ENCODE data around the gene BCAN.

DNA sequence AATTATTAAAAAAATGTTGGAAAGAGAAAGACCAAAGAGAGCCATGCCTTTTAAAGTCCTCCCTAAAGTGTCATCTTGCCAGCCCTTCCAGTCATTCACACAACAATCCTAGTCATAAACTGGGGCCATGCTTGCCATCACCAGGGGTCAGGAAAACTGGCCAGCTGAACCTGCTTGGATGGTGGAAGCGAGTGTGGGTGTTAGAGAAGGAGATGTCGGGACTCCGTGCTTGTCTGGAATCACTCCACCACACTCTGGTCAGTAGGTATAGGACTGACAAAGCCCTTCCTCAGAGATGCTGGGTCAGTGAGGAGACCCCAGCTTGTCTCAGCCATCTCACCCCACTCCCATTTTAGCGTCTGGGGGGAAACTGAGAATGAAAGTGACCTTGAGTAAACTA lies 26.0 kb upstream of the BCAN start:
- TF ChIP-seq USF2 (IDR thresholded peaks at IDR 0.05; ENCODE audit: low read depth, low read length): no peak
- no peak for TF ChIP-seq POLR2A (IDR thresholded peaks at IDR 0.05; ENCODE audit: low read depth, low read length)
- TF ChIP-seq MXI1 (IDR thresholded peaks at IDR 0.05; ENCODE audit: borderline replicate concordance, low read depth, low read length): no peak
- TF ChIP-seq, protein P1, sequence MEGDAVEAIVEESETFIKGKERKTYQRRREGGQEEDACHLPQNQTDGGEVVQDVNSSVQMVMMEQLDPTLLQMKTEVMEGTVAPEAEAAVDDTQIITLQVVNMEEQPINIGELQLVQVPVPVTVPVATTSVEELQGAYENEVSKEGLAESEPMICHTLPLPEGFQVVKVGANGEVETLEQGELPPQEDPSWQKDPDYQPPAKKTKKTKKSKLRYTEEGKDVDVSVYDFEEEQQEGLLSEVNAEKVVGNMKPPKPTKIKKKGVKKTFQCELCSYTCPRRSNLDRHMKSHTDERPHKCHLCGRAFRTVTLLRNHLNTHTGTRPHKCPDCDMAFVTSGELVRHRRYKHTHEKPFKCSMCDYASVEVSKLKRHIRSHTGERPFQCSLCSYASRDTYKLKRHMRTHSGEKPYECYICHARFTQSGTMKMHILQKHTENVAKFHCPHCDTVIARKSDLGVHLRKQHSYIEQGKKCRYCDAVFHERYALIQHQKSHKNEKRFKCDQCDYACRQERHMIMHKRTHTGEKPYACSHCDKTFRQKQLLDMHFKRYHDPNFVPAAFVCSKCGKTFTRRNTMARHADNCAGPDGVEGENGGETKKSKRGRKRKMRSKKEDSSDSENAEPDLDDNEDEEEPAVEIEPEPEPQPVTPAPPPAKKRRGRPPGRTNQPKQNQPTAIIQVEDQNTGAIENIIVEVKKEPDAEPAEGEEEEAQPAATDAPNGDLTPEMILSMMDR (conservative IDR thresholded peaks at IDR 0.05; ENCODE audit: low read depth, low read length): no peak
- TF ChIP-seq RAD21 (IDR thresholded peaks at IDR 0.05; ENCODE audit: low read length): no peak
- no peak for TF ChIP-seq ELK1 (IDR thresholded peaks at IDR 0.05; ENCODE audit: borderline replicate concordance, low read depth, low read length)
- no peak for TF ChIP-seq CHD1 (IDR thresholded peaks at IDR 0.05; ENCODE audit: low read depth, low read length)
- TF ChIP-seq SMC3 (IDR thresholded peaks at IDR 0.05; ENCODE audit: low read depth, low read length): no peak
- TF ChIP-seq FOS (IDR thresholded peaks at IDR 0.05; ENCODE audit: low read depth, low read length): no peak
- no peak for TF ChIP-seq RCOR1 (IDR thresholded peaks at IDR 0.05; ENCODE audit: insufficient replicate concordance, low read length)
- no peak for TF ChIP-seq RFX5 (IDR thresholded peaks at IDR 0.05; ENCODE audit: low read depth, low read length)

Data from IMR-90 (cell line).